ENCODE results near the gene IQSEC1. TPM values are rescaled to one million over a fixed set of nuclear protein-coding genes. Genes with fewer than 3 reads are reported as not detected.

The IQSEC1 gene
- total RNA-seq, 4 donors from 2014 or later: 13.7 to 59.4 (median 35.5) TPM

GRCh38 chr3:13011573-13012220 is 61.5 kb downstream of the IQSEC1 start:
- H3K4me3 ChIP-seq: no peak overlapping the region
- peaks cover 0 to 75% (median 50%) of the 10 kb centered on the region in 4 donors for H3K4me1 ChIP-seq

GRCh38 chr3:13010780-13011572 is 62.3 kb downstream of the IQSEC1 start:
- no peak for DNase-seq
- Histone ChIP-seq H3K36me3 (no peaks in the 10 kb centered on the region), H3K4me3 (no peak overlapping the region), H3K27ac (peak overlapping the region; percentile 73 to 95 (median 92)), H3K9me3 (no peaks in the 10 kb centered on the region), H3K27me3 (no peaks in the 10 kb centered on the region), H3K4me1 (peaks cover 0 to 70% (median 49%) of the 10 kb centered on the region in 4 donors)
- TF ChIP-seq POLR2A (IDR thresholded peaks at IDR 0.05) (no peak), CTCF (IDR thresholded peaks at IDR 0.05) (no peak)

More at GRCh38 chr3:13011573-13012220, 61.5 kb downstream of the IQSEC1 start:
- no peaks in the 10 kb centered on the region for H3K27me3 ChIP-seq
- peak overlapping the region; percentile 73 to 95 (median 92) for H3K27ac ChIP-seq
- TF ChIP-seq POLR2A (IDR thresholded peaks at IDR 0.05): no peak
- no peak for TF ChIP-seq CTCF (IDR thresholded peaks at IDR 0.05)
- no peaks in the 10 kb centered on the region for H3K36me3 ChIP-seq
- DNase-seq: peak; percentile 52 to 95 (median 92)
- H3K9me3 ChIP-seq: no peaks in the 10 kb centered on the region

- Histone ChIP-seq H3K4me1 (peaks cover 0 to 63% (median 41%) of the 10 kb centered on the region in 4 donors), H3K27me3 (no peaks in the 10 kb centered on the region), H3K36me3 (no peaks in the 10 kb centered on the region), H3K9me3 (no peaks in the 10 kb centered on the region), H3K27ac (peak overlapping the region in 3 of 4 donors; percentile 50 to 95 (median 95)), H3K4me3 (no peak overlapping the region)
- no peak for DNase-seq
- TF ChIP-seq CTCF (IDR thresholded peaks at IDR 0.05) (no peak), POLR2A (IDR thresholded peaks at IDR 0.05) (no peak)
Measured at GRCh38 chr3:13009946-13010315, 63.3 kb downstream of the IQSEC1 start.

- Histone ChIP-seq H3K4me3 (no peak overlapping the region), H3K27me3 (no peaks in the 10 kb centered on the region), H3K4me1 (peaks cover 0 to 59% (median 41%) of the 10 kb centered on the region in 4 donors), H3K27ac (peak overlapping the region in 3 of 4 donors; percentile 50 to 95 (median 95)), H3K9me3 (no peaks in the 10 kb centered on the region), H3K36me3 (no peaks in the 10 kb centered on the region)
- peak in 2 of 3 donors; percentile 84 to 91 for DNase-seq
- TF ChIP-seq POLR2A (IDR thresholded peaks at IDR 0.05) (no peak), CTCF (IDR thresholded peaks at IDR 0.05) (no peak)
Measured at GRCh38 chr3:13009132-13009945, 63.9 kb downstream of the IQSEC1 start.

All from Peyer's patch (tissue), 4 donors.